AG20443 (cell line): Measurements from ENCODE around the gene KCNJ6.
"Not testable (repeated sequence)": the region's sequence is repeated elsewhere in the genome, so short reads cannot be mapped to it uniquely, and the experiment has no call there.

Experiments used
- DNase-seq: peaks from one replicate; pipeline ENCODE4 v3.0.0; 2012; ENCODE audit warnings: low spot score, mixed read lengths

The KCNJ6 gene

GRCh38 chr21:37916310-37917051 lies at the start of gene KCNJ6:
KCNJ6 (minus strand) TSS chr21:37916457; CDS start chr21:37840682, 75,775 bp downstream.
- peak; percentile 90 for DNase-seq

- no peak for DNase-seq
Measured at GRCh38 chr21:37965088-37965805, 49.0 kb upstream of the KCNJ6 start.

- no peak for DNase-seq
Measured at GRCh38 chr21:37958537-37958936, 42.3 kb upstream of the KCNJ6 start.

DNA sequence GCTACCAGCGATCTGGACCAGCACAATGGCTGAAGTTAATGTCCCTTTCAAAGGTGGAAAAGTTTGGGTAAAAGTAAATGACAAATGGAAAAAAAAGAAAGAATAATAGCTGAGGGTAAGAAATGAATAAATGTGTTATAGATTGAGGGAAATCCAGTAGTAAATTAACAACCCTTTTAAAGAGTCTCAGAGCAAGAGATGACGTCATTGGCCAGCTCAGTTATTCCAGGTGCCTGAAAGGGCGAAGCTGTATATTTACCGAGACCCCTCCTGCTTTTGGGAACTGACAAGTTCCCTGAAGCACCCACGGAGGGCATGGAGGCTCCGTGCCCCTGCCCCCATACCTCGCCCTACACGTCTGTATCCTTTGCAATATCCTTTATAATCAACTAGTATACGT lies 40.5 kb upstream of the KCNJ6 start:
- no peak for DNase-seq

DNA sequence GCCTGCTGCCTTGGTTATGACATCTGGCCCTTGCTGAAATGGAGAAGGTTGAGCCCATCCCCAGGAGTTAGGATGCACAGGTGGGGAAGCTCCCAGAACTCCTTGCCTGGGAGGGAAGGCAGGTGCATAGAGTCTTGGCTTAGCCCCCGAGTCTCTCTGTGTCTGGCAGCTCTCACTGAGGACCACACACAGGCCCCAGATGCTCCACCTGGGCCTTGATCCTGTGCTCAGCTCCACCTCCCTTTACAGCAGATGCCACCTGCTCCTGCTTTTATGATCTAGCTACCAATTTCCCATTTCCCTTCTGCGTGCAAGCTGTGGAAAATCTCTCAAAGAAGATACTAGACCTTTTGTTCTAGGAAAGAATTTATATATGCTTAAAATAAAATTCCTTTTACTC lies 28.8 kb upstream of the KCNJ6 start:
- no peak for DNase-seq

GRCh38 chr21:37944496-37944895 lies 28.2 kb upstream of the KCNJ6 start:
- no peak for DNase-seq

GRCh38 chr21:37940691-37941090 lies 24.4 kb upstream of the KCNJ6 start:
- DNase-seq: no peak

DNA sequence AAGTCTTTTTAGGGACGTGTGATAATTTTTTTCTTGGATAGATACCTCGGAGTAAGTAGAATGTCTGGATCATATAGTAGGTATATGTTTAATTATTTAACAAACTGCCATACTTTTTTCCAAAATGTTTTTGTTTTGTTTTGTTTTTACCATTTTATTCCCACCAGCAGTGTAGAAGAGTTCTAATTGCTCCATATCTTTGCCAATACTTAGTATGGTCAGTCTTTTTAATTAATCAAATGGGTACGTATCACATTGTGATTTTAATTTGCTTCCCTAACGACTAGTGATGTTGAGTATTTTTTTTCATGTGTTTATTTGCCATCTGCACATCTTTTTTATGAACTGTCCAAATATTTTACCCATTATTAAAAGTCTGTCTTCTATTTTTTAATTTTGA lies 23.6 kb upstream of the KCNJ6 start:
- no peak for DNase-seq

DNA sequence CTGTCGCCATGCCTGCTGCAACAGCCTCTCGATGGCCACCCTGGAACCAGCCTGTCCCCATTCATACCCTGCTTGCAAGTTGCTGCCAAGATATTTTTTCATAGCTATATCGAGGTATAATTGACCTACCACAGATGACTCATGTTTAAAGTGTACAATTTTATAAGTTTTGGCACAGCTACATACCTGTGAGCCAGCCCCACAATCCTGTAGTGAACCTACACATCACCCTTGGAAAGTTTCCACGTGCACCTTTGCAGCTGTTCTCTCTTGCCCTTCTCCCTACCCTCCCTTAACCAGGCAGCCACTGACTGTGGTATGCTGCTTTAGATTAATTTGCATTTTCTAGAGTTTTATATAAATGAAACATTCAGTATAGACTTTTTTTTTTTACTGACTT lies 23.0 kb upstream of the KCNJ6 start:
- no peak for DNase-seq

- DNase-seq: no peak
Measured at GRCh38 chr21:37937668-37938067, 21.4 kb upstream of the KCNJ6 start.

DNA sequence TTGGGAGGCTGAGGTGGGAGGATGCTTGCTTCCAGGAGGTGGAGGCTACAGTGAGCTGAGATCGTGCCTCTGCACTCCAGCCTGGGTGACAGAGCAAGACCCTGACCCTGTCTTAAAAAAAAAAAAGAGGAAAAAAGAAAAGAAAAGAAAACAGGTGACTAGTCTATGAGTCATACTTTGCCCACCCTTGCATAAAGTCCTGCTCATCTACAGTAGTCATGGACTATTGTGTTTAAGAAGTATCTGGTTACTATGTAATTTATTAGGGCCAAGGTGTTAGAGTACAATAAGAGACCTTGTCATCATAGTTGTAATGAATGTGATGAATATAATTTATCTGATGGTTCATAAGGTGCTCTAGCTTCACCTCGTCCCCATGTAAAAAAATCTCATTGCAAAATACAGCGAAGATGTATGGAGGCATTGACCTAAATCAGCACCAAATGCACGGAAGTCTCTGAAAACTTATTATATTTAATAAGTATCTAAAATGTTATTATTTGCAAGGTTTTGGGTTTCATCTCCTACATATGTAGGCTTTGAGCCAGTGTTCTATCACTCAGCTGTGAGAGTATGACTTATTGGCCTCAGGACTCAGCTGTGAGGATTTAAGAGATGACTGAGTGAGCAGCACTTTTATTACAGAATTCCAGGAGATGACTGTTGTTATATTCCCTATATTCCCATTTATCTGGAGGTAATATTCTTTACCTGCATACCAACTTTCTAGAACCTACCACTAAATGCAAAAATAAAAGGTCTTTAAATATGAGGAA lies 19.9 kb upstream of the KCNJ6 start:
- no peak for DNase-seq

DNA sequence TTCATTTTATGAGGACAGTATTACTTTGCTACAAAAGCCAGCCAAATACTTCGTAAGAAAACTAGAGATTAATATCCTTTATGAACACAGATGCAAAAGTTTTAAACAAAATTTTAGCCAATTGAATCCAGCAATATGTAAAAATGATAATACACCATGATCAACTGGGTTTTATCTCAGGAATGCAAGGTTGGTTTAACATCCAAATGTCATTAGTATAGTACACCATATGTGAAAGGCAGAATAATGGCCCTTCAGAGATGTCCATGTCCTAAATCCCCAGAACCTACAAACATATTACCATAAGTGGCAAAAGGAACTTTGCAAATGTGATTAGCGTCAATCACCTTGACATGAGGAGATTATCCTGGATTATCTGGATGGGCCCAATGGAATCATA lies 16.7 kb upstream of the KCNJ6 start:
- no peak for DNase-seq

DNA sequence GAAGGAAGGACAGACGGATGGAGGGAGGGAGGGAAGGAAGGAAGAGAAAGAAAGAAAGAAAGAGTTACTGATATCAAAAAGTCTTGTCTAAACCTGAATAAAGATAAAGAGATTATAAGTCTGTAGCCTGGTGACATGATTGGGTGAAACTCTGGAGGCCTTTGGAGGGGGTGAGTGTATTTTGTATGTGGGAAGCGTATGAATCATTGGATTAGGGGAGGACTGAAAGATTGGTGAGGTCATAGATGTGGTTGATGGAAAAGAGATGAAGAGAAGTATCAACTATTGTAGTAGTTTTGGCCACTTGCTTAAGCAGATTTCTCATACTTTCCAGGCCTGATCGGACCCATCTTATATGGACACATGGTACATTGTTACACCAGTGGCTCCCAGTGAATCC lies 11.5 kb upstream of the KCNJ6 start:
- DNase-seq: no peak

DNA sequence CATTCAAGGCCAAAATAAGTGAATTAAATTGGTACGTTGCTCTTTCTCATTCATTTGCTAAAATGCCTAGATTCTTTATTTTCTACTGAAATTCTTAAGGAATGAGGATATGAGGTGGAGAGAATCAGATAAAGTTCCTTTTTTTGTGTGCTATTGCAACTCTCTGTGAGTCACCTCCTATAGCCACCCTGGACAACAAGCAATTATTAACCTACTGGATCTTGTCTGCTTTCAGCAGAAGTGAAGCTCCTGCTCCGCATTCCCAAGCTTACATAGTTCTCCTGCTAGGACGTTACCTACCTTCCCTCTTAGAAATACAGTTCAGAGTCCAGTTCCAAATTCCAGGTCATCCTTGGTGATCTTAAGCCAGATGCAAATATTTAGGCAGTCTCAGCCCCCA lies 4.8 kb upstream of the KCNJ6 start:
- DNase-seq: no peak

DNA sequence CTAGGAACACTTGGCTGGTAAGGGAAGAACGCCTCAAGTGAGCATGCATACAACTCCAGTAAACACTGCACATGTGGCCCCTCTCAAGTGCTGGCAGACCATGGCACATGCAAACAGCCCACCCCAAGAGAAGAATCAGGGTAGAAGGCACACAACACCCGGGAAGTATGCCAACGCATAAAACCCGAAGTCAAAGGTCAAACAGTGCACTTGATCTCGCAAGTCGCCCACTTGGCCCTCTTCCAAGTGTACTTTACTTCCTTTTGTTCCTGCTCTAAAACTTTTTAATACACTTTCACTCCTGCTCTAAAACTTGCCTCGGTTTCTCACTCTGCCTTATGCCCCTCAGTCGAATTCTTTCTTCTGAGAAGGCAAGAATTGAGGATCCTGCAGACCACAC lies 4.0 kb upstream of the KCNJ6 start:
- DNase-seq: not testable (repeated sequence)

- DNase-seq: no peak
Measured at GRCh38 chr21:37917612-37918011, 1.4 kb upstream of the KCNJ6 start.

- peak; percentile 46 for DNase-seq
Measured at GRCh38 chr21:37915941-37916309, 332 bp downstream of the KCNJ6 start.

- peak; percentile 35 for DNase-seq
Measured at GRCh38 chr21:37915497-37915911, 753 bp downstream of the KCNJ6 start.

DNA sequence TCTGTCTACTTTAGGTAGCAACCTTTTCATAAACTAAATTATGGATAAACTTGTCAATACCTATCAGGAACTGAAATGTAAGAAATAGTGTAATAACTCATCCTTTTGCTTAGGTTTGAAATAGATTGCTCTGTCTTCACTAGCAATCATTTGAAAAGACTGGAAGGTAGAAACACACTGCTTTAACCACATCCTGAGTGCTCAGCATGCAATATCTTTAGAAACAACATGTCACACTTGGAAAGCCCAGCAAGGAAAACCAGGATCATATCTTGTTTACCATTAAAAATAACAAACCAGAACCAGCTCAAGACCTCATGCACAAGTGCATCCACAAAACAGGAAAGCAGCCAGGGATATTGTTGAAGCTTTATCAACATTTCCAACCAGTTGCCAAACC lies 3.6 kb downstream of the KCNJ6 start:
- no peak for DNase-seq

GRCh38 chr21:37909936-37910335 lies 6.3 kb downstream of the KCNJ6 start:
- DNase-seq: no peak

GRCh38 chr21:37908691-37909090 lies 7.6 kb downstream of the KCNJ6 start:
- no peak for DNase-seq

GRCh38 chr21:37907076-37907475 lies 9.2 kb downstream of the KCNJ6 start:
- DNase-seq: no peak

DNA sequence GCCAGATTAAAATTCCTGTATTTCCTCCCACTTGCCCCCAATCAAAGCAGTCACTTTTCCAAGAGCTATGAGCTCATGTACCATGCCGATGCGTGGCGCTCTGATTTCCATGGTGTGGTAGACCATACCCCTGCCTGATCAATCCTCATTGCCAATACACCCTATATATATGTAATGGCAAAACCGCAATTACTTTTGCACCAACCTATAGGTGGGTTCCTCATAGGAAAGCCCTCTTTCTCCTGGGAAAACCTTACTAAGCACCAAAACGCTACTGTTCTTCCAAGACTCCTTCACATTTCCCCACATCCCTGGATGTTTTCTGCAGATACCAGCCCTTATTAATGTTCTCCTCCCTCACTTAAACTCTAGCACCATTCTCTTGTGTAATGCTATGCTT lies 11.0 kb downstream of the KCNJ6 start:
- no peak for DNase-seq
